Endothelial cell of umbilical vein (primary cell): ENCODE results near the gene PDGFRA. TPM values are rescaled to one million over a fixed set of nuclear protein-coding genes. Genes with fewer than 3 reads are reported as not detected.

ENCODE experiments used
- BruUV-seq: library from RNA; stranded (reverse); fragments of 400-500 nt; replicated peaks from 2 replicates; lab custom pipeline; 2021; lab: Mats Ljungman, UMichigan
- CTCF ChIA-PET: fragments of 300-600, 350-600 bp; sonication (Branson Sonifier 250); formaldehyde crosslinking; loops from one replicate; lab custom pipeline; 2021; ENCODE audit warnings: antibody characterized with exemption, inconsistent platforms; lab: Charles Lee
- POLR2A ChIA-PET: fragments of 300-600, 350-600 bp; sonication (Branson Sonifier 250); formaldehyde crosslinking; loops from one replicate; lab custom pipeline; 2021; ENCODE audit warnings: antibody characterized with exemption, inconsistent platforms; lab: Charles Lee
- DNase-seq: peaks from one replicate; pipeline ENCODE4 v3.0.0-alpha.2; 2011; ENCODE audit warnings: low read depth, low spot score
- FAIRE-seq: peaks from 2 replicates; lab custom pipeline; 2011; peaks lifted over from hg19 to GRCh38; lab: Jason Lieb, UNC
- H2AFZ ChIP-seq: 2 replicates; pipeline ENCODE4 v1.6.0; 2012; ENCODE audit warnings: low read depth, low read length, control low read depth, inconsistent platforms
- H3K27ac ChIP-seq: 2 replicates; pipeline ENCODE4 v1.5.1; 2011; ENCODE audit warnings: low read depth, mild to moderate bottlenecking, control low read depth, low read length, moderate library complexity; ENCODE audit not compliant: insufficient read depth
- H3K27me3 ChIP-seq, 2 experiments: 2 replicates each; pipeline versions ENCODE4 v1.6.0 to v1.6.1; 2011; ENCODE audit warnings: low read length in 2 of 2, mixed read lengths in 1 of 2; ENCODE audit not compliant: control insufficient read depth in 2 of 2, insufficient read depth in 2 of 2
- H3K36me3 ChIP-seq, 2 experiments: 2 replicates in 1 of 2; 3 replicates in 1 of 2; pipeline ENCODE4 v1.5.1; 2011; ENCODE audit warnings: low read length in 2 of 2, mild to moderate bottlenecking in 1 of 2, moderate library complexity in 1 of 2; ENCODE audit not compliant: control insufficient read depth in 2 of 2, insufficient read depth in 2 of 2; ENCODE audit errors: extremely low read depth in 1 of 2
- H3K4me1 ChIP-seq: 3 replicates; pipeline ENCODE4 v1.5.1; 2011; ENCODE audit warnings: mild to moderate bottlenecking, low read length; ENCODE audit not compliant: control insufficient read depth, insufficient read depth; ENCODE audit errors: extremely low read depth
- H3K4me2 ChIP-seq: 2 replicates; pipeline ENCODE4 v1.6.1; 2011; ENCODE audit warnings: low read length, control low read depth, mixed read lengths; ENCODE audit not compliant: insufficient read depth
- H3K4me3 ChIP-seq, 3 experiments: fragments of 200-600 bp in 1 of 3; sonication (generic), shearing (Covaris generic) in 1 of 3; replicated peaks in 1 of 3; 2 replicates each; pipeline ENCODE4 v1.5.1; 2011 to 2016; ENCODE audit warnings: control low read depth in 3 of 3, low read length in 3 of 3, mild to moderate bottlenecking in 2 of 3, inconsistent platforms in 1 of 3, low read depth in 1 of 3, moderate library complexity in 1 of 3; ENCODE audit not compliant: insufficient read depth in 1 of 3
- H3K79me2 ChIP-seq: 2 replicates; pipeline ENCODE4 v1.6.0; 2012; ENCODE audit warnings: low read length, inconsistent platforms; ENCODE audit not compliant: control insufficient read depth, insufficient read depth
- H3K9ac ChIP-seq: replicated peaks from 2 replicates; pipeline ENCODE3; 2011; ENCODE audit warnings: low read length, control low read depth; ENCODE audit not compliant: insufficient read depth; ENCODE audit errors: extremely low read depth
- H3K9me1 ChIP-seq: replicated peaks from 3 replicates; pipeline ENCODE4 v1.6.0; 2011; ENCODE audit warnings: mild to moderate bottlenecking, low read length; ENCODE audit not compliant: control insufficient read depth, insufficient read depth; ENCODE audit errors: extremely low read depth
- H3K9me3 ChIP-seq: replicated peaks from 2 replicates; pipeline ENCODE4 v1.5.1; 2012; ENCODE audit warnings: low read length, inconsistent platforms; ENCODE audit not compliant: control insufficient read depth, insufficient read depth
- H4K20me1 ChIP-seq: replicated peaks from 2 replicates; pipeline ENCODE3; 2011; ENCODE audit warnings: mild to moderate bottlenecking, low read length; ENCODE audit not compliant: control insufficient read depth, insufficient read depth; ENCODE audit errors: extremely low read depth
- CTCF ChIP-seq, 2 donors: IDR thresholded peaks; 1 replicate in 1 of 2; 2 replicates in 1 of 2; pipeline ENCODE4 v1.5.1; 2011; ENCODE audit warnings: low read length in 2 of 2, mild to moderate bottlenecking in 2 of 2, moderate library complexity in 2 of 2, control low read depth in 1 of 2, inconsistent platforms in 1 of 2, low read depth in 1 of 2; ENCODE audit not compliant: insufficient read depth in 1 of 2; ENCODE audit errors: extremely low read depth in 1 of 2
- EZH2 ChIP-seq: IDR thresholded peaks from 2 replicates; pipeline ENCODE4 v1.6.1; 2012; ENCODE audit warnings: borderline replicate concordance, low read depth, mild to moderate bottlenecking, moderate library complexity, low read length, inconsistent platforms; ENCODE audit not compliant: severe bottlenecking
- MAX ChIP-seq: IDR thresholded peaks from 2 replicates; pipeline ENCODE4 v1.6.1; 2011; ENCODE audit not compliant: insufficient read depth, insufficient read length
- MYC ChIP-seq: IDR thresholded peaks from one replicate; pipeline ENCODE4 v1.6.1; 2011; ENCODE audit warnings: mild to moderate bottlenecking, low read depth, low read length
- POLR2A ChIP-seq: IDR thresholded peaks from 2 replicates; pipeline ENCODE4 v1.6.1; 2012; ENCODE audit warnings: low read depth, mild to moderate bottlenecking, control low read depth, low read length
- dilution Hi-C: fragments of 300-500 bp; cut with MboI; formaldehyde crosslinking; loops from one replicate; pipeline ENCODE4 v1.15.0; 2019; ENCODE audit warnings: low sequenced_read_pairs; ENCODE audit not compliant: extremely low pct_ligation_motif_present
- intact Hi-C: fragments of 100-400 bp; cut with micrococcal nuclease; formaldehyde crosslinking; loops from one replicate; pipeline ENCODE4 v1.10.0; 2022
- polyA plus RNA-seq, 4 experiments: library from polyadenylated mRNA; depleted of rRNA in 3 of 4; stranded (reverse) in 3 of 4; unstranded in 1 of 4; fragments of >200 nt; gene quantifications; 2 replicates each; pipeline versions ENCODE4 v1.2.1 to v1.2.3, GENCODE V29; 2011 to 2012; ENCODE audit warnings: missing spikeins in 1 of 4
- total RNA-seq: library from RNA; stranded (reverse); gene quantifications from 2 replicates; pipeline ENCODE4 v1.2.3, GENCODE V29; 2021

PDGFRA gene
- total and polyA plus RNA-seq, 2 donors (not counting 3 experiments of a cell fraction or from before 2014, with no cell fraction given), result 0.19 to 0.55 TPM

- dilution Hi-C loops (no loop called here), intact Hi-C loops (loop anchor here (1.0 to 5.0 kb wide), 4 partner anchors 110 to 999 kb away; no protein-coding TSS in a partner anchor)
- FAIRE-seq, result peak; percentile 89
- Histone ChIP-seq H3K79me2 (no peaks in the 10 kb centered on the region), H3K9me3 (no peaks in the 10 kb centered on the region), H3K4me1 (no peaks in the 10 kb centered on the region), H3K4me2 (no peak overlapping the region), H2AFZ (no peak overlapping the region), H3K36me3 (no peaks in the 10 kb centered on the region), H4K20me1 (no peaks in the 10 kb centered on the region), H3K9ac (no peak overlapping the region), H3K27ac (no peak overlapping the region), H3K4me3 (no peak overlapping the region), H3K9me1 (no peaks in the 10 kb centered on the region), H3K27me3 (peaks cover 0 to 2% of the 10 kb centered on the region in 2 experiments)
- TF ChIP-seq MYC (no peak), EZH2 (no peak), CTCF (IDR thresholded peaks at IDR 0.05; ENCODE audit: extremely low read depth in 1 of 2, insufficient read depth in 1 of 2, low read depth in 1 of 2, low read length in 2 of 2) (peak; percentile 58 to 73), MAX (no peak), POLR2A (no peak)
- DNase-seq, result peak; percentile 60
- ChIA-PET CTCF (interaction anchor here (1.0 to 2.7 kb wide), 4 partner anchors 110 to 638 kb away, joined by 4 to 14 read pairs (median 10); no protein-coding TSS in a partner anchor), POLR2A (no interaction called here)
- no TSS peak for BruUV-seq
Measured at GRCh38 chr4:54322818-54323417, 93.8 kb downstream of the PDGFRA start.
